ENCODE measurements around the gene ABCA6. TPM values are rescaled to one million over a fixed set of nuclear protein-coding genes. Genes with fewer than 3 reads are reported as not detected.
"Not testable (repeated sequence)": the region's sequence is repeated elsewhere in the genome, so short reads cannot be mapped to it uniquely, and the experiment has no call there.

Gene ABCA6
- total RNA-seq, 2 donors from 2014 or later = 1.1 to 1.3 TPM

DNA sequence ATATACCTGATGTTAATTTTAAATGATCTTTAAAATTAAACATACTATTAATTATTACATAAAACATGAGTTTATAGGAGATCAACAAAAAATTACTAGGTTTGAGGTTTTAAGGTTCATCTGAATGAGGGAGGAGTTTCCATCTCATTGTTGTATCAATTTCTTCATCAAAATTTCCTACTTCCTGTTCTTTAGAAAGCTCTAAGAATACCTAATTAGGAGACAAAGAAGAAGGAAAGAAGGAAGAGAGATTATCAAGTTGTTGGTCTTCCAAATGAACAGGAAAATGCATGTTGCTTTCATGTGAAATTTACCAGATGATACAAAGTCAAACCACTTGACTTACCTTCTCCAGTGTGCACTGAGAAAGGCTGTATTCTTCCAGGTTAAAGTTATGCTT is 62.8 kb downstream of the ABCA6 start:
- no peaks in the 10 kb centered on the region for H3K4me1 Mint-ChIP-seq (ENCODE audit: low read depth in 2 of 2)
- DNase-seq (ENCODE audit: low spot score) (no peak), ATAC-seq (no peak)
- H3K27me3 Mint-ChIP-seq = no peaks in the 10 kb centered on the region
- peaks cover 19% of the 10 kb centered on the region for H3K36me3 Mint-ChIP-seq
- H3K27ac Mint-ChIP-seq = no peak overlapping the region
- peaks cover 12% of the 10 kb centered on the region for H3K9me3 Mint-ChIP-seq
- no peak overlapping the region for H3K4me3 Mint-ChIP-seq

DNA sequence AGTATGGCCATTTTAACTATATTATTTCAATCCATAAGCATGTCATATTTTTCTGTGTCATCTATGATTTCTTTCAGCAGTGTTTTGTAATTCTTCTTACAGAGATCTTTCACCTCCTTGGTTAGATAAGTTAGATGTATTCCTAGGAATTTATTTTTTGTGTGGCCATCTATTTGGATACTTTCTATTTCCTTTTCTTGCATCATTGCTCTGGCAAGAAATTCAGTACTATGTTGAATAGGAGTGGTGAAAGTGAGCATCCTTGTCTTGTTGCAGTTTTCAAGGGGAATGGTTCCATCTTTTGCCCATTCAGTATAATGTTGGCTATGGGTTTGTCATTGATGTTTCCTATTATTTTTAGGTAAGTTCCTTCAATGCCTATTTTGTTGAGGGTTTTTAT is 65.9 kb downstream of the ABCA6 start:
- DNase-seq (ENCODE audit: low spot score) = no peak
- no peak overlapping the region for H3K27ac Mint-ChIP-seq
- H3K9me3 Mint-ChIP-seq = peaks cover 31% of the 10 kb centered on the region
- no peaks in the 10 kb centered on the region for H3K27me3 Mint-ChIP-seq
- no peak for ATAC-seq
- H3K4me3 Mint-ChIP-seq = no peak overlapping the region
- H3K36me3 Mint-ChIP-seq = peaks cover 43% of the 10 kb centered on the region
- peaks cover 9 to 11% of the 10 kb centered on the region in 2 donors for H3K4me1 Mint-ChIP-seq (ENCODE audit: low read depth in 2 of 2)

DNA sequence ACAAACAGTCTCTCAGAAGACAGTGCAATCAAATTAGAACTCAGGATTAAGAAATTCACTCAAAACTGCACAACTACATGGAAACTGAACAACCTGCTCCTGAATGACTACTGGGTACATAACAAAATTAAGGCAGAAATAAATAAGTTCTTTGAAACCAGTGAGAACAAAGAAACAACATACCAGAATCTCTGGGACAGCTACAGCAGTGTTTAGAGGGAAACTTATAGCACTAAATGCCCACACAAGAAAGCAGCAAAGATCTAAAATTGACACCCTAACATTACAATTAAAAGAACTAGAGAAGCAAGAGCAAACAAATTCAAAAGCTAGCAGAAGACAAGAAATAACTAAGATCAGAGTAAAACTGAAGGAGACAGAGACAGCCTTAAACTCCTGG is 68.3 kb downstream of the ABCA6 start:
- not testable (repeated sequence) for ATAC-seq; H3K27me3 Mint-ChIP-seq; H3K4me3 Mint-ChIP-seq; DNase-seq (ENCODE audit: low spot score); H3K27ac Mint-ChIP-seq
- peaks cover 43% of the 10 kb centered on the region for H3K36me3 Mint-ChIP-seq
- peaks cover 11 to 14% of the 10 kb centered on the region in 2 donors for H3K4me1 Mint-ChIP-seq (ENCODE audit: low read depth in 2 of 2)
- H3K9me3 Mint-ChIP-seq = peaks cover 31% of the 10 kb centered on the region

DNA sequence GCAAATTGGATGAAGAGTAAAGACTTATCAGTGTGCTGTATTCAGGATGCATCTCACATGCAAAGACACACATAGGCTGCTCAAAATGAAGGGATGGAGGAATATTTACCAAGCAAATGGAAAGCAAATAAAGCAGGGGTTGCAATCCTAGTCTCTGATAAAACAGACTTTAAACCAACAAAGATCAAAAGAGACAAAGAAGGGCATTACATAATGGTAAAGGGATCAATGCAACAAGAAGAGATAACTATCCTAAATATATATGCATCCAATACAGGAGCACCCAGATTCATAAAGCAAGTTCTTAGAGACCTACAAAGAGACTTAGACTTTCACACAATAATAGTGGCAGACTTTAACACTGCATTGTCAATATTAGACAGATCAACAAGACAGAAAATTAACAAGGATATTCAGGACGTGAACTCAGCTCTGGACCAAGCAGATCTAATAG is 68.9 kb downstream of the ABCA6 start:
- not testable (repeated sequence) for DNase-seq (ENCODE audit: low spot score); H3K27ac Mint-ChIP-seq; ATAC-seq; H3K4me3 Mint-ChIP-seq; H3K27me3 Mint-ChIP-seq
- H3K36me3 Mint-ChIP-seq = peaks cover 43% of the 10 kb centered on the region
- peaks cover 11 to 14% of the 10 kb centered on the region in 2 donors for H3K4me1 Mint-ChIP-seq (ENCODE audit: low read depth in 2 of 2)
- H3K9me3 Mint-ChIP-seq = peaks cover 31% of the 10 kb centered on the region

DNA sequence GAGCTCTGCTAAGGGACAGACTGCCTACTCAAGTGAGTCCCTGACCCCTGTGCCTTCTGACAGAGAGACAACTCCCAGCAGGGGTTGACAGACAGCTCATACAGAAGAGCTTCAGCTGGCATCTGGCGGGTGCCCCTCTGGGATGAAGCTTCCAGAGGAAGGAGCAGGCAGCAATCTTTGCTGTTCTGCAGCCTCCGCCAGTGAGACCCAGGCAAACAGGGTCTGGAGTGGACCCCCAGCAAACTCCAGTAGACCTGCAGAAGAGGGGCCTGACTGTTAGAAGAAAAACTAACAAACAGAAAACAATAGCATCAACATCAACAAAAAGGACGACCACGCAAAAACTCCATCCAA is 70.5 kb downstream of the ABCA6 start:
- H3K36me3 Mint-ChIP-seq = peaks cover 30% of the 10 kb centered on the region
- DNase-seq (ENCODE audit: low spot score); H3K27me3 Mint-ChIP-seq; ATAC-seq: not testable (repeated sequence)
- H3K4me3 Mint-ChIP-seq = peak overlapping the region; percentile 18
- peak overlapping the region in 1 of 2 donors; percentile 43 for H3K27ac Mint-ChIP-seq
- peaks cover 20 to 23% of the 10 kb centered on the region in 2 donors for H3K4me1 Mint-ChIP-seq (ENCODE audit: low read depth in 2 of 2)
- H3K9me3 Mint-ChIP-seq = peaks cover 22% of the 10 kb centered on the region

DNA sequence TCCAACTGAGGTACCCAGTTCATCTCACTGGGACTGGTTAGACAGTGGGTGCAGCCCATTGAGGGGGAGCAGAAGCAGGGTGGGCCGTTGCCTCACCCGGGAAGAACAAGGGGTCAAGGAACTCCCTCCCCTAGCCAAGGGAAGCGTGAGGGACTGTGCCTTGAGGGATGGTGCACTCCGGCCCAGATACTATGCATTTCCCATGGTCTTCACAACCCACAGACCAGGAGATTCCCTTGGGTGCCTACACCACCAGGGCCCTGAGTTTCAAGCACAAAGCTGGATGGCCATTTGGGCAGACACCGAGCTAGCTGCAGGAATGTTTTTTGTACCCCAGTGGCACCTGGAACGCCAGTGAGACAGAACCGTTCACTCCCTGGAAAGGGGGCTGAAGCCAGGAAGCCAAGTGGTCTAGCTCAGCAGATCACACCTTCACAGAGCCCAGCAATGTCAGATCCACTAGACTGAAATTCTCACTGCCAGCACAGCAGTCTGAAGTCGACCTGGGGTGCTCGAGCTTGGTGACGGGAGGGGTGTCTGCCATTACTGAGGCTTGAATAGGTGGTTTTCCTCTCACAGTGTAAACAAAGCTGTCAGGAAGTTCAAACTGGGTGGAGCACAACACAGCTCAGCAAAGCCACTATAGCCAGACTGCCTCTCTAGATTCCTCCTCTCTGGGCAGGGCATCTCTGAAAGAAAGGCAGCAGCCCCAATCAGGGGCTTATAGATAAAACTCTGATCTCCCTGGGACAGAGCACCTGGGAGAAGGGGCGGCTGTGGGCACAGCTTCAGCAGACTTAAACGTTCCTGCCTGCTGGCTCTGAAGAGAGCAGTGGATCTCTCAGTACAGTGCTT is 71.1 kb downstream of the ABCA6 start:
- DNase-seq (ENCODE audit: low spot score); H3K27me3 Mint-ChIP-seq; ATAC-seq: not testable (repeated sequence)
- H3K4me1 Mint-ChIP-seq (ENCODE audit: low read depth in 2 of 2) = peaks cover 26 to 28% of the 10 kb centered on the region in 2 donors
- peaks cover 30% of the 10 kb centered on the region for H3K36me3 Mint-ChIP-seq
- H3K4me3 Mint-ChIP-seq = peak overlapping the region; percentile 29
- H3K9me3 Mint-ChIP-seq = peaks cover 22% of the 10 kb centered on the region
- H3K27ac Mint-ChIP-seq = peak overlapping the region in 1 of 2 donors; percentile 43

DNA sequence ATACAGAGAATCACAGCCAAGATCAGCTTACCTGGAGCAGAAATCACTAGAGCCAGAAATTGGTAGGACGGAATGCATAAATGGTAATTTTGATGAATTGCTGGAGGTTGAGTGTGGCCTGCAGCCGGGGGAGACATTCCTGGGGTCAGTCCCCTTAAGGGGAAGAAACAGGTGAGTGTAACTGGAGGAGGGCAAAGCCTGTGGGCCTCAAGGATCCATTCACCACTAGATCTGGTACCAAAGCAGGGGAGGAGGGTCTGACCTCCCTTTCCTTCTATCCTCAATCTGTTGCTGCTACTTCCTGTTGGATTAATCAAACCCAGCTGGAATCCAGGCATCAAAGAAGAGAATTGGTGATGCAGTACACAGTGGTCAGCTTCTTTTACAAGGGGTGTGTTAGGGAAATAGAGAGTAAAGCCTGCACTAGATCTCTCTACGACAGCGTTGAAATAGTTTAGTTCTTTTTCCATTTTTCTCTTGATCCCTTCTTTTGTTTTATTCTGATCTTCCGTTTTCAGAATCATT is 72.4 kb downstream of the ABCA6 start:
- H3K27ac Mint-ChIP-seq = no peak overlapping the region
- DNase-seq (ENCODE audit: low spot score) (no peak), ATAC-seq (no peak)
- no peak overlapping the region for H3K4me3 Mint-ChIP-seq
- peaks cover 19% of the 10 kb centered on the region for H3K9me3 Mint-ChIP-seq
- H3K4me1 Mint-ChIP-seq (ENCODE audit: low read depth in 2 of 2) = peaks cover 36 to 37% of the 10 kb centered on the region in 2 donors
- H3K27me3 Mint-ChIP-seq = no peaks in the 10 kb centered on the region
- H3K36me3 Mint-ChIP-seq = peaks cover 24% of the 10 kb centered on the region

DNA sequence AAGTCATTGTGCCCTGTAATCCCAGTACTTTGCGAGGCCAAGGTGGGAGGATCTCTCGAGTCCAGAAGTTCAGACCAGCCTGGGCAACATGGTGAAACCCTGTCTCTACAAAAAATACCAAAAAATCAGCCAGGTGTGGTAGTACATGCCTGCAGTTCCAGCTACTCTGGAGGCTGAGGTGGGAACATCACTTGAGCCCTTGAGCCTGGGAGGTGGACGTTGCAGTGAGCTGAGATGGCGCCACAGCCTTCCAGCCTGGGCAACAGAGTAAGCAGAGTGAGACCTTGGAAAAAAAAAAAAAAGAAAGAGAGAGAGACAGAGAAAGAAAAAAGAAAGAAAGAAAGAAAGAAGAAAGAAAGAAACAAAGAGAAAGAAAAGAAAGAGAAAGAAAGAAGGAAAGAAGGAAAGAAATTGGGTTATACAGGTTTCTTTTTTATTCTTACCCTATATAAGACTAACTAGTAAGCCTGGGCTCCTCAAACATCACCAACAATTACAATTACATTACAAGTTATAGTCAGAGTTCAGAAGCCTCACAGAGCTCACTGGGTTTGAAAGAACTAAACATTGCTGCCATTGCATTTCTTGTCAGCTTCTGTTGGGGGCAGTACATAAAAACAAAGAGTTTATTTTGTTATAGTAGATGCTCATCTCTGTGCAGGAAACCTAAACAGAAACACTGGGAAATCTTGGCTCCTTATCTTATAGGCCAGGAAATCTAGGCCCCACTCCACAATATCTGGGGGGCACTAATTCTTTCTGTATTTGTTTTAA is 74.2 kb downstream of the ABCA6 start:
- Mint-ChIP-seq H3K27ac (peak overlapping the region in 1 of 2 donors; percentile 26), H3K9me3 (peaks cover 9% of the 10 kb centered on the region), H3K4me3 (no peak overlapping the region), H3K36me3 (peaks cover 12% of the 10 kb centered on the region), H3K4me1 (ENCODE audit: low read depth in 2 of 2) (peaks cover 36 to 37% of the 10 kb centered on the region in 2 donors), H3K27me3 (no peaks in the 10 kb centered on the region)
- DNase-seq (ENCODE audit: low spot score) = no peak
- ATAC-seq = no peak

DNA sequence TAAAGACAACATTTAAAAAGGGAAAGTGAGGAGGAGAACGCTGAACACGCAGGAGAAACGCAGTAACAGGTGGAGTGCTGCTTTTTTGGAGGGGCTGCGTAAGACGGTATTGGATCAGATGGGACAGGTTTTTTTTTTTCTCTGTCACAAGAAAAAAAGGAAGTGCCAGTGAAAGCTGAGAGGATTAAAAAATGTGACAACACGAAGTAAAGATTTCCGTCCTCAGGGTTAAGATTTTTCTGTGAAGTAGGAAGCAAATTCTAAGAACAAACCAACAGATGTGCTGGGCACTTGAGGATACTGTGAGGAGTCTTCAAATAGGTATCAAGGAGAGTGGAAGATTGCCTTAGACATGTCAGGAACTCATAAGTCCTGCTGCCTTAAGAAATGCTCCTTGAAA is 75.2 kb downstream of the ABCA6 start:
- ATAC-seq (no peak), DNase-seq (ENCODE audit: low spot score) (no peak)
- Mint-ChIP-seq H3K27me3 (no peaks in the 10 kb centered on the region), H3K4me1 (ENCODE audit: low read depth in 2 of 2) (peaks cover 30 to 33% of the 10 kb centered on the region in 2 donors), H3K4me3 (peak overlapping the region; percentile 10), H3K36me3 (peaks cover 3% of the 10 kb centered on the region), H3K27ac (peak overlapping the region in 1 of 2 donors; percentile 8), H3K9me3 (peaks cover 3% of the 10 kb centered on the region)

DNA sequence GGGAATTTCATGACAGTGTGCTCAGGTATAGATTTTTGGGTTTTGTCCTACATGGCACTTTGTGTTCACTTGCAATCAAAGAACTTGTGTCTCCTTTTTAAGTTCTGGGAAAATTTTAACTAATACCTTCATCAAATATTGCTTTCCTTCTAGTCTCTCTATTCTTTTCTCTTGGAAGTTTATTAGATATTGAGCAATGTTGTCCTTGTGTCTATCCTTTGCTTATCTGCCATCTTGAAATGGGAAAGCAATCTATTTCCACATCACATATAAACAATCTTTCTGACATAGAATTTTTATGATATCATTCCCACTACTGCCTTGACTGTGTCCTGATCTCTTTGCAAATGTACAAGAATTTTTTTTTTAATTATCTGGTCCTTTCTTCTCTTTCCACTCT is 76.6 kb downstream of the ABCA6 start:
- H3K27me3 Mint-ChIP-seq = no peaks in the 10 kb centered on the region

DNA sequence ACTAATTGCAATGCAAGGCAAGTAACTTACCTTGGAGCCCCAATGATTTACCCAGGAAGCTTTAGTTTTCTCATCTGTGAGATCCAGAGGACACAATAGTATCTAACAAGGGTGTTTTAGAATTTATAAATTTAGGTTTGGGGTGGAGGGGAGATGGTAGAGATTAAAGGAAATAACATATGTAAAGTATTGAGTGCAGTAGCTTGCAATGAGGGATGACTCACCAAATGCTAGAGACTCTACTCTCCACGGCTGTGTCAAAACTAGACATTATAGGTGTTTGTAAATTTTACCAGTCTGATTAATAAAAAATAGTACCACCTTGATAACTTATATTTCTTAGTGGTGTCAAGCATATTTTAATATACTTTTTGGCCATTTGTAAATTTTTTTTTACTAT is 77.2 kb downstream of the ABCA6 start:
- peaks cover 25 to 27% of the 10 kb centered on the region in 2 donors for H3K4me1 Mint-ChIP-seq (ENCODE audit: low read depth in 2 of 2)
- ATAC-seq (no peak), DNase-seq (ENCODE audit: low spot score) (no peak)
- no peak overlapping the region for H3K27ac Mint-ChIP-seq
- no peak overlapping the region for H3K4me3 Mint-ChIP-seq
- H3K9me3 Mint-ChIP-seq = no peaks in the 10 kb centered on the region
- no peaks in the 10 kb centered on the region for H3K27me3 Mint-ChIP-seq
- no peaks in the 10 kb centered on the region for H3K36me3 Mint-ChIP-seq

More for the DNA sequence above, 76.6 kb downstream of the ABCA6 start:
- Mint-ChIP-seq H3K36me3 (no peaks in the 10 kb centered on the region), H3K4me1 (ENCODE audit: low read depth in 2 of 2) (peaks cover 23 to 25% of the 10 kb centered on the region in 2 donors), H3K4me3 (no peak overlapping the region), H3K27ac (no peak overlapping the region), H3K9me3 (no peaks in the 10 kb centered on the region)
- no peak for ATAC-seq
- DNase-seq (ENCODE audit: low spot score) = no peak

DNA sequence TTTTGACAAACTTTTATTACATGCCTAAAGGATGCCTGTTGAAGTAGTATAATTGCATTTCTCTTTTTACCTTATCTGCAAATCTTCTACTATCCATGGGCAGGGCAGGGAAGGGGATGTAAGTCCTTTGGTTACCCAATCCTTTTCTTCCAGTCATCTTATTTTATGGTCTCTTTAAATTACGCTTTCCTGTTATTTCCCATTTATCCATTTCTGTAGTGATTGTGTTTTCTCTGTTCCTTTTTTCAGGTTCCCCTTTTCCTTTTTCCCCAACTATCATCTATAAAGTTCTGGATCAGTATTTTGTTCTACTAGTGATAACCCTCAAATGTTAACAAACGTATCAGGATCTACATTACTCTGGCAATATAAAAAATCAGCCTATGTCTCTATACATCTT is 77.7 kb downstream of the ABCA6 start:
- Mint-ChIP-seq H3K36me3 (no peaks in the 10 kb centered on the region), H3K9me3 (peaks cover 2% of the 10 kb centered on the region), H3K4me1 (ENCODE audit: low read depth in 2 of 2) (peaks cover 30 to 32% of the 10 kb centered on the region in 2 donors), H3K27ac (no peak overlapping the region), H3K27me3 (no peaks in the 10 kb centered on the region), H3K4me3 (no peak overlapping the region)
- no peak for DNase-seq (ENCODE audit: low spot score)
- no peak for ATAC-seq

DNA sequence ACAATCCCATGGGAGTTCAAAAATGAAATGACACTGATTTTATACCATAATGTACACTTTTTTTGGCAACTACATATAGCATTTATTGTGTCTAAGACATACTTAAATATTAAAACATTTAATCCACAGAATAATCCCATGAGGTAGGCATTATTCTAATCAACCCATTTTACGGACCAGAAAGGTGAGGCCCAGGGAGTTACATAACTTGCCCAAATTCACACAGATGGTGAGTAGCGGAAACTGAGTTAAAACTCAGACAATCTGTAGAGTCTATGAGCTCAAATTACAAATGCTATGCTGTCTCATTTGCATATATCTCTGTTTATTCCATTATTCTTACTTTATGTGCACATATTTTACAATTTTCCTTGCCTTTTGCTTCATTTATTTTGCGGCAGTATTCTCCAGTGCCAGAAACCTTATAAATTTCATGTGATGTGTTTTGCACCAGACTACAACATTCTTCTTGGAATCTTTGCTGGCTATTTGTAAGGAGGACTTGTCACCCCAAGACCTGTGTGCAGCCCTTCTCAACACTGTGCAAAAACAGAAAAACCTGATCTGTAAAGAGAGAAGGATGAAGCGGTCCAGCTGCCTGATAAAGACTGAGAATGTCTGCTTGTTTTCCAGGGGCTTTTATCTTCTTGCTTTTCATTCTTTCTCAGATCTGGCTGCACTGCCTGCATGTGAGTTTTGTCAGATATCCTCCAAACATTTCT is 78.7 kb downstream of the ABCA6 start:
- no peak for ATAC-seq
- peaks cover 33 to 37% of the 10 kb centered on the region in 2 donors for H3K4me1 Mint-ChIP-seq (ENCODE audit: low read depth in 2 of 2)
- no peak for DNase-seq (ENCODE audit: low spot score)

More for the DNA sequence above, 78.7 kb downstream of the ABCA6 start:
- no peak overlapping the region for H3K4me3 Mint-ChIP-seq
- no peaks in the 10 kb centered on the region for H3K36me3 Mint-ChIP-seq
- H3K9me3 Mint-ChIP-seq = peaks cover 4% of the 10 kb centered on the region
- no peak overlapping the region for H3K27ac Mint-ChIP-seq
- no peaks in the 10 kb centered on the region for H3K27me3 Mint-ChIP-seq

Data from natural killer cell treated with Interleukin-12 subunit alpha and Interleukin-12 subunit beta and Interleukin-15 and Interleukin-18, amount 100 ng/mL, for 72 hours (primary cell).